Measurements from ENCODE around the gene C3orf33.
A peak's percentile ranks its signal among the peaks of the same experiment; 100 is the strongest.

C3orf33 gene

DNA sequence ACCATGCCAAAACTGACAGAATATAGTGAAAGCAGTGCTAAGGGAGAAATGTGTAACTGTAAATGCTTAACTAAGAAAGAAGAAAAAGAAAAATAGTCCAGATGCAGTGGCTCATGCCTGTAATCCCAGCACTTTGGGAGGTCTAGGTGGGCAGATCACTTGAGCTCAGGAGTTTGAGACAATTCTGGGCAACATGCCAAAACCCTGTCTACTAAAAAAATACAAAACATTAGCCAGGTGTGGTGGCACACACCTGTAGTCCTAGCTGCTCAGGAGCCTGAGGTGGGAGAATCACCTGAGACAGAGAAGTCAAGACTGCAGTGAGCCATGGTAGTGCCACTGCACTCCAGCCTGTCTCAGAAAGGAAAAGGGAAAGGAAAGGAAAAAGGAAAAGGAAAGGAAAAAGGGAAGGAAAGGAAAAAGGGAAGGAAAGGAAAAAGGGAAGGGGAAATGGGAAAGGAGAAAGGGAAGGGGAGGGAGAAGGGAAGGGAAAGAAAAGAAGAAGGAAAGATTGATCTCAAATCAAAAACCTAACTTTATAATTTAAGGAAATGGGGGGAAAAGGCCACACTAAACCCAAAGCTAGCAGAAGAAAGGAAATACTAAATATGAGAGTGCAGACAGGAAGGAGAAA, 20.3 kb downstream of the C3orf33 start:
- DNase-seq (ENCODE audit: low spot score), result no peak

- no peak for DNase-seq (ENCODE audit: low spot score)
These were observed 23.6 kb downstream of the C3orf33 start for GRCh38 chr3:155782390-155782953.

DNA sequence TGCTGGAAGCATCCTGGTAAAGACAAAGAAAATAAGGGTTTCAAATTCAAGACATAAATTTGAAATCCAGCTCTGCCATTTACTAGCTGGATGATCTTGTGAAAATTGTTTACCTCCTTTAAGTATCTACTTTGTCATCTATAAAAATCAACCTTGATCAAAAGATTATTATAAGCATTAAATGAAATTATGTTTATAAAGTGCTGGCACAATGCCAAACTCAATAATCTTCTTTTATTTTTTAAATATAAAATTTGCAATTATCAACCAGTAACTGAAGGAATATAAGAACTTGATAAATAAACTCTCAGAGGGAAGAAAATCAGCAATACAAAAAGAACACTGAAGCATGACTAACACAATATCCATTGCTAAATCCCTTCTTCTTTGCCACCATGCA, 25.8 kb downstream of the C3orf33 start:
- DNase-seq (ENCODE audit: low spot score), result no peak

DNA sequence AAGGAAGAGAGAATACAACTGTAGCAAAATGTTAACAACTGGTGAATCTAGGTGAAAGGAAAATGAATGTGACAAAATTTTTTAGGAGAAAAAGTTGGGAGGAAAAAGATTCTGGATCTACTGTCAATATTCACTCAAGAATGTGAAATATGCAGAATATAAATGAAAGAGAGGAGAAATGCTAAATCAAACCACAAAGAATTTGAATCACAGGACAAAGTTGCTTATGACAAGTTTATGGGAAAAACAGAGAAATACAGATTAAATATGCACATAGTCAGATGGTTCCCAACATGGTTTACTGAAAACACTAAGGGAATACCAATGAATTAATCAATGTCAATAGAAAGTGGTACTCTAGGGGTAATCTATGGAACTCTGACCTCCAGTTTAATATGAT, 27.6 kb downstream of the C3orf33 start:
- DNase-seq (ENCODE audit: low spot score), result no peak

DNA sequence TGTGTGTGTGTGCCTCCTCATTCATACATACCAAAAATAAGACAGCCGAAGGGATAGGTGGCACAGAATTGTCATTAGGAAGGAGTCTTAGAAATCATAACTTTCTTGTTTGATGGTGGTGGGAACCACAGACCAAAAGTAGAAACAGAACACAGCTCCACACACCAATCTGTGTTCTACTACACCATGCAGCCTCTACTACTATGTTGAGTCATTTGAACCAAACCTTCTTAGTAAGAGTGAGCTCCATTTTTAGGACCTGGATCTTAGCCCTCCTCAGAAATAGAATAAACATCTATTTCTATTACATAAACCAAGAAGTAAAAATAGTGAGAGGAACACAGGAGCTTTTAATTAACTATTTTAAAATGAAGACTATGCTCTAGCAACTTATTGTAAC, 33.3 kb downstream of the C3orf33 start:
- no peak for DNase-seq (ENCODE audit: low spot score)

DNA sequence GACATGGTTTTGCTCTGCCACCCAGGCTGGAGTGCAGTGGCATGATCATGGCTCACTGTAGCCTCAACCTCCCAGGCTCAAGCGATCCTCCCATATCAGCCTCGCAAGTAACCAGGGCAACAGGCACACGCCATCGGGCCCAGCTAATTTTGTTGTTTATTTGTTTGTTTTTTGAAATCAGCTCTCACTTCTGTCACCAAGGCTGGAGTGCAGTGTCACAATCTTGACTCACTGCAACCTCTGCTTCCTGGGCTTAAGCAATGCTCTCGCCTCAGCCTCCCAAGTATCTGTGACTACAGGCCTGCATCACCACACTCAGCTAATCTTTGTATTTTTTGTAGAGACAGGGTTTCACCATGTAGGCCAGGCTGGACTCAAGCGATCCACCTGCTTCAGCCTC, 35.0 kb downstream of the C3orf33 start:
- DNase-seq (ENCODE audit: low spot score), result no peak

GRCh38 chr3:155766206-155766605, 39.9 kb downstream of the C3orf33 start:
- no peak for DNase-seq (ENCODE audit: low spot score)

- DNase-seq (ENCODE audit: low spot score), result no peak
These were observed 42.1 kb downstream of the C3orf33 start for GRCh38 chr3:155763870-155764463.

DNA sequence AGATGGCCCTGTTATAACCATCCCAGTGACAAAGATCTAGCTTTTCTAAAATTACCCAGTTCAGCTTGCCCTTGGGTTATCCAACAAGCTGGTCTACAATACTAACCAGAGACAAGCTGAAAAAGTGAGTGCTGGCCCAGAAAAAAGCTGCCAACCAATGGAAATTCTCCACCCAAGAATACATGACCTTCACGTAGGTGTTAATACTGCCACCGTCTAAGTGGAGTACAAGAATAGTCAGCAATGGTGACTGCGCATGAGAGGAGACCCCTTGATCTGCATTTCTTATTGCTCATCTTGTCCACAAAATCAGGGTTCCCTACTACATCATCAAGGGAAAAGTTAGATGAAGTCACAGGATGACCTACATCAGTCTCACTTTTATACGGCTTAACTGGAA, 45.4 kb downstream of the C3orf33 start:
- DNase-seq (ENCODE audit: low spot score), result no peak

DNA sequence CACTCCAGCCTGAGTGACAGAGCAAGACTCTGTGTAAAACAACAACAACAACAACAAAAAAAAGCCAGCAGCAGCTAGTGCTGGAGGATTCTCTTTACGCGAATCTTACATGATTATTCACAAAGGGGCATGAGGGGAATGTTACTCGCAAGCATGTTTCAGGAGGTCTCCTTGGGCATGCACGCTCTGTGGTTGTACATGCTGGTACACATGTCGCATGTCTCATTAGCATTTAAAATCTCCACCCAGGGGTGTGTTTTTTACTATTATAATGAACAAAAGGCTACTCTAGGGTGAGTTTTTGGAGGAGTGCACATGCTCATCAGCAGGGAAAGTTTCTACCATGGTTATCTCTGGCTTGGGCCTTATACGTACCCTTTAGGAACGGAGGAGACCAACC, 48.5 kb downstream of the C3orf33 start:
- no peak for DNase-seq (ENCODE audit: low spot score)

DNA sequence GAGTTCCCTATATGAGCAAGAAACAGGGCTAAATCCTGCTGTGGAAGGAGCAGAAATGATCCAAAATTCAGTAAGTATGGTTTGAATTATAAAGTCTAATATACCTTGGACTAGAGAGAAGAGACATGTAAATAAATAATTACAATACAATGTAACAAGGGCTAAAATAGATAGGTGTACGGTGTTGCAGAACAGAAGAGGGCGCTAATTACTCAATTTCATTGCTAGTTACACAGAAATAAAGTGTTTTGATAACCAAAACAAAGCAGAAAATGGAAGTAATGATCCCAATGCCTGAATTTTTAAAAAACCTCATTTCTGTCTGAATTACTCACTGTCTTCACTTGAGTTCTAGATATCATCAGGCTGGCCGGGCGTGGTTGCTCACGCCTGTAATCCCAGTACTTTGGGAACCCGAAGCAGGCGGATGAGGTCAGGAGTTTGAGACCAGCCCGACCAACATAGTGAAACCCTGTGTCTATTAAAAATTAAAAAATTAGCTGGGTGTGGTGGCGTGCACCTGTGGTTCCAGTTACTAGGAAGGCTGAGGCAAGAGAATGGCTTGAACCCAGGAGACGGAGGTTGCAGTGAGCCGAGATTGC, 52.9 kb downstream of the C3orf33 start:
- DNase-seq (ENCODE audit: low spot score), result no peak

- DNase-seq (ENCODE audit: low spot score), result no peak
These were observed 57.3 kb downstream of the C3orf33 start for GRCh38 chr3:155748611-155749365.

DNA sequence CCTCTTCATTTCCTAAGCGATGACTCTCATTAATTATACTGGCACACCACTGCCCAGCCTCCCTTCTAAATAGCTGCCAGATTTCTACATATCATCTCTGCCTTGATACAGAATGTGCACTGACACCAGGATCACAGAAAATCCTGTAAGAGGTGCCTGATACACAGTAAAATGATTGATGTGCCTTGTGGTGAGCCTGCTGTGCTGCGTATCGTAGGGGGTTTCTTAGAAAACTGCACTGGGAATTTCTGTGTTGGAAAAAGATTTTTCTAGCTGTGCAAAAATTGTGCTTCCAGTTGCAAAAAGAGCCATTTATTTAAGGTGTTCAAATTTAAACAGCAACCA, 58.2 kb downstream of the C3orf33 start:
- DNase-seq (ENCODE audit: low spot score), result no peak

GRCh38 chr3:155747286-155747945, 58.7 kb downstream of the C3orf33 start:
- DNase-seq (ENCODE audit: low spot score), result no peak

GRCh38 chr3:155746703-155747102, 59.4 kb downstream of the C3orf33 start:
- no peak for DNase-seq (ENCODE audit: low spot score)

DNA sequence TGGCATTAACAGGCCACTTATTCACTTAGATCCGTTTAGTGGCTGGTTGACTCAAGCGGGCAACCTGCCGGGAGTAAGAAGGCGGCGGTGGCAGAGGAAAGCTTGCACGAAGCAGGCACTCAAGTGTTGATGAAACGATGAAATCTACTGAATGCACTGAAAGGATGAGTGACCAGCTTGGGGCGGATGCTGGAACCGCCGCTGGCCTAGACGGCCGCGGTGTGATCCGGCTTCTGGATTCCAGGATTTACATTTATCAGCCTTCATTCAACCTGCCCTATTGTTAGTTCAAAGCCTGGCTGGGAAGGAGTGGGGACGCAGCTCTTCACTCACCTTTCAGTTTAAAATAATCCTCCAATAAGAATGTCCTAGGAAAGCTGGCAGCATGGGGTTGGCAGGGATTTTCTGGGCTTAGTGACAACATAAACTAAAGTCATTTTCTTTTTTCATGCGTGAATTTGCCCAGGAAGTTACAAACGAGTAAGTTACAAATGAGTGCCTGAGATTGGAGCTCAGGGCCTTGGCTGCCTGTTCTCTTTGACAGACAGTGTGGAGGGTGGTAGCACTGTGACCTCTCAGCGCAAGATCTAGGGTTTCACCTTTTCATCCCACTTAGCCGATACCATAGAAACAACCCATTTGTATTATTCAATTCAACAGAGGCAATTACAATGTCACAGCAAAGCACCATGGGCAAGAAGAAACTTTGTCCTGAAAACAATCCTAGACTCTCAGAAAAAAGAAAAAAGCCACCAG, 60.1 kb downstream of the C3orf33 start:
- peak; percentile 11 for DNase-seq (ENCODE audit: low spot score)

DNA sequence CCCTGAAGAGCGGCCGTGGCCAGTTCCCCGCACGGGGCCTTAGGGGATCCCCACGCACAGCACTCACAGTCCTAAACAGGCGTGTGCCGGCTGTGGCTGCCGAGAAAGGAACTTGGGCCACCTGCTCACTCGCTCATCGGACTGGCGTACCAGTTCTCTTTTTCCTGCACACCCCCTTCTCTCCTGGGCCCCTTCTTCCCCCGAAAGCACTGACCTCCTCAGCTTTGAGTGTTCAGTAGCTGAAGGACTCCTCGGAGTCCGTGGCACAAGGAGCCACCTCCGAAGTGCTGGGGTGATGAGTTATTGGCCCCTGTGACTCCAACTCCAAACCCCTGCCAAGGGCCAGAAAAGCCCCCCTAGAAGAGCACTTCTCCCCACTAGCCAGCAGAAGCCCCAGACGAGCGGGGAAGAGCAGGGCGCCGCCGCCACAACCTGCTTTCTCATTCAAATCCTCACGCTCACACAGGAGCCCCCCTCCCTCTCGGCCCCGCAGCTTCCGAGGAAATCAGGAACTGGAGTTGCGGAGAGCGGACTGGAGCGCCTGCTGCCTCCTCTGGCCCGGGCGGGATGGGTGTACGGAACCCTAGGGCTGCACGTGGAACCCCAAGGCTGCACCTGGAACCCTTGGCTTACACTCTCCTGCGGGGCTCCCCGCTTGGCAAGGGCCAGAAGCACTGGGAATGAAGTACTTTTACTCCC, 61.3 kb downstream of the C3orf33 start, which contains the start of gene PLCH1:
TSS of gene PLCH1 (minus strand) at position 446 of the 699 bp plus-strand sequence. CDS start 40,847 bp downstream, outside the sequence.
- peak; percentile 40 for DNase-seq (ENCODE audit: low spot score)

GRCh38 chr3:155744010-155744625, 62.0 kb downstream of the C3orf33 start:
- peak; percentile 26 for DNase-seq (ENCODE audit: low spot score)

GRCh38 chr3:155743606-155744005, 62.5 kb downstream of the C3orf33 start:
- no peak for DNase-seq (ENCODE audit: low spot score)

DNA sequence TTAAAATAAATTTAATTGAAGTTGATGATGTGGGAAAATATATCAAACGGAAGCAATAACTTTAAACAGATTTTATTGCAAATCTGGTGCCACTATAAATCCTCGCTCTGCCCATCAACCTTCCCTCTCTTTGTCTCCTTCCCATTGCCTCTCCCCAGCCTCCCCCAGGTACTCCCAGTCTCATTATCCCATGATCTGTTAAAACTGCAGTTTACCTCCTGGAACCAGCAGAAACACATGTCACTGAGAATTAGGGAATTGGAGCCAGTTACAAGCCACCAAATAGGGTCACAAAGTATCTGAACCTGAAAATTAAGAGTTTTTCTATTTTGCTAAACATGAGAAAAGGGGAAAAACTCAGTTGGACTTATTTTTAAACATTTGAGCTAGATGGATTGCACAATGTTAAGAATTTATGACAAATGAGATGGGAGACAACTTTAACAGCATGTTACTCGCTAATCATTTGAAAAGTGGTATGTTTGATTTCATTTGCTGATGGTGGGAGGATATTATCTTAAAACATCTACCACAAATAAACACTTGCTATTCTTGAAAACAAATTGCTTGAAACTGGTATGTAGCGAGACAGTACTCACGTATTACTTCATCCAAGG, 63.6 kb downstream of the C3orf33 start:
- DNase-seq (ENCODE audit: low spot score), result no peak
